Measurements from ENCODE around the gene RXRA. TPM values are rescaled to one million over a fixed set of nuclear protein-coding genes. Genes with fewer than 3 reads are reported as not detected.
A peak's percentile ranks its signal among the peaks of the same experiment; 100 is the strongest.

The RXRA gene
- total and polyA plus RNA-seq, 4 donors: 41.5 to 116 (median 74.1) TPM

DNA sequence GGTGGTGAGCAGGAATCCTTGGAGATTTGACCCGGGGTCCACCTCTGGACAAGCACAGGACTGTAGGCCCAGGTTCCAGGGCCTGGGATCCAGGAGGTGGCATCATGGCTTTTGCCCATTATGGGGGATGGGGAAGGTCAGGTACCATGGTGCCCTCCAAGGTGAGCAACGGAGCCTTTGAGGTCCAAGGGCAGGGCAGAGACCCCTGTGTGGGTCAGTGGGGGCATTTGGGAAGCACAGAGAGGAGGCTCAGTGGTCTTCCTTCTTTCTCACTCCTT, 117.7 kb downstream of the RXRA start:
- no peaks in the 10 kb centered on the region for H3K27me3 ChIP-seq (ENCODE audit: control insufficient read depth in 4 of 4, insufficient read depth in 4 of 4, low read length in 3 of 4)
- DNase-seq (ENCODE audit: low spot score): no peak
- H3K4me1 ChIP-seq (ENCODE audit: control insufficient read depth in 4 of 4, insufficient read depth in 4 of 4, low read length in 3 of 4): peaks cover 7 to 40% (median 26%) of the 10 kb centered on the region in 4 donors
- H3K36me3 ChIP-seq (ENCODE audit: control insufficient read depth in 4 of 4, insufficient read depth in 3 of 4, low read depth in 1 of 4, low read length in 3 of 4): no peaks in the 10 kb centered on the region
- 69% methylated on average over 2 of the region's 2 CpGs for WGBS
- H3K4me3 ChIP-seq (ENCODE audit: low read depth in 1 of 3, low read length in 3 of 3): no peak overlapping the region
- no peak overlapping the region for H3K9ac ChIP-seq (ENCODE audit: low read depth in 1 of 2, low read length in 2 of 2)
- H3K9me3 ChIP-seq (ENCODE audit: control insufficient read depth in 4 of 4, low read length in 3 of 4): peaks cover 0 to 6% (median 3%) of the 10 kb centered on the region in 4 donors
- H3K27ac ChIP-seq (ENCODE audit: low read depth in 1 of 2, low read length in 2 of 2): peak overlapping the region; percentile 38
- TF ChIP-seq HNF4A (conservative IDR thresholded peaks at IDR 0.05) (peak in 1 of 2 donors; percentile 32), SP1 (IDR thresholded peaks at IDR 0.05) (no peak), YY1 (IDR thresholded peaks at IDR 0.05) (no peak)

DNA sequence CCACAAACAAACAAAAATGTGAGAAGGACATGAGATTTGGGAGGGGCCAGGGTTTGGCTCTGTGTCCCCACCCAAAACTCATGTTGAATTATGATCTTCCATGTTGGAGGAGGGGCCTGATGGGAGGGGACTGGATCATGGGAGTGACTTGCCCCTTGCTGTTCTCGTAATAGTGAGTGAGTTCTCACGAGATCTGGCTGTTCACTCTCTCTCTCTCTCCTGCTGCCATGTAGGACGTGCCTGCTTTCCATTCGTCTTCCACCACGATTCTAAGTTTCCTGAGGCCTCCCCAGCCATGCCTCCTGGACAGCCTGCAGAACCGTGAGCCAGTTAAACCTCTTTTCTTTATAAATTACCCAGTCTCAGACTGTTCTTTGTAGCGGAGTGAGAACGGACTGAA, 118.7 kb downstream of the RXRA start:
- peaks cover 5 to 32% (median 19%) of the 10 kb centered on the region in 4 donors for H3K4me1 ChIP-seq (ENCODE audit: control insufficient read depth in 4 of 4, insufficient read depth in 4 of 4, low read length in 3 of 4)
- no peaks in the 10 kb centered on the region for H3K36me3 ChIP-seq (ENCODE audit: control insufficient read depth in 4 of 4, insufficient read depth in 3 of 4, low read depth in 1 of 4, low read length in 3 of 4)
- H3K27ac ChIP-seq (ENCODE audit: low read depth in 1 of 2, low read length in 2 of 2): no peak overlapping the region
- TF ChIP-seq EGR1 (IDR thresholded peaks at IDR 0.05; ENCODE audit: low read depth in 2 of 2) (no peak), YY1 (IDR thresholded peaks at IDR 0.05) (no peak), GABPA (IDR thresholded peaks at IDR 0.05 in 1 of 2, conservative IDR thresholded peaks at IDR 0.05 in 1 of 2) (no peak), FOXA2 (IDR thresholded peaks at IDR 0.05) (no peak), HNF4G (IDR thresholded peaks at IDR 0.05) (no peak), JUND (IDR thresholded peaks at IDR 0.05) (no peak), RAD21 (IDR thresholded peaks at IDR 0.05) (no peak), HNF4A (conservative IDR thresholded peaks at IDR 0.05) (no peak), RXRA (IDR thresholded peaks at IDR 0.05) (no peak), SP1 (IDR thresholded peaks at IDR 0.05) (no peak), TAF1 (conservative IDR thresholded peaks at IDR 0.05) (no peak), NR2F2 (IDR thresholded peaks at IDR 0.05) (no peak)
- TF ChIP-seq, protein P1, sequence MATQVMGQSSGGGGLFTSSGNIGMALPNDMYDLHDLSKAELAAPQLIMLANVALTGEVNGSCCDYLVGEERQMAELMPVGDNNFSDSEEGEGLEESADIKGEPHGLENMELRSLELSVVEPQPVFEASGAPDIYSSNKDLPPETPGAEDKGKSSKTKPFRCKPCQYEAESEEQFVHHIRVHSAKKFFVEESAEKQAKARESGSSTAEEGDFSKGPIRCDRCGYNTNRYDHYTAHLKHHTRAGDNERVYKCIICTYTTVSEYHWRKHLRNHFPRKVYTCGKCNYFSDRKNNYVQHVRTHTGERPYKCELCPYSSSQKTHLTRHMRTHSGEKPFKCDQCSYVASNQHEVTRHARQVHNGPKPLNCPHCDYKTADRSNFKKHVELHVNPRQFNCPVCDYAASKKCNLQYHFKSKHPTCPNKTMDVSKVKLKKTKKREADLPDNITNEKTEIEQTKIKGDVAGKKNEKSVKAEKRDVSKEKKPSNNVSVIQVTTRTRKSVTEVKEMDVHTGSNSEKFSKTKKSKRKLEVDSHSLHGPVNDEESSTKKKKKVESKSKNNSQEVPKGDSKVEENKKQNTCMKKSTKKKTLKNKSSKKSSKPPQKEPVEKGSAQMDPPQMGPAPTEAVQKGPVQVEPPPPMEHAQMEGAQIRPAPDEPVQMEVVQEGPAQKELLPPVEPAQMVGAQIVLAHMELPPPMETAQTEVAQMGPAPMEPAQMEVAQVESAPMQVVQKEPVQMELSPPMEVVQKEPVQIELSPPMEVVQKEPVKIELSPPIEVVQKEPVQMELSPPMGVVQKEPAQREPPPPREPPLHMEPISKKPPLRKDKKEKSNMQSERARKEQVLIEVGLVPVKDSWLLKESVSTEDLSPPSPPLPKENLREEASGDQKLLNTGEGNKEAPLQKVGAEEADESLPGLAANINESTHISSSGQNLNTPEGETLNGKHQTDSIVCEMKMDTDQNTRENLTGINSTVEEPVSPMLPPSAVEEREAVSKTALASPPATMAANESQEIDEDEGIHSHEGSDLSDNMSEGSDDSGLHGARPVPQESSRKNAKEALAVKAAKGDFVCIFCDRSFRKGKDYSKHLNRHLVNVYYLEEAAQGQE (IDR thresholded peaks at IDR 0.05): no peak
- TF ChIP-seq, protein P2, sequence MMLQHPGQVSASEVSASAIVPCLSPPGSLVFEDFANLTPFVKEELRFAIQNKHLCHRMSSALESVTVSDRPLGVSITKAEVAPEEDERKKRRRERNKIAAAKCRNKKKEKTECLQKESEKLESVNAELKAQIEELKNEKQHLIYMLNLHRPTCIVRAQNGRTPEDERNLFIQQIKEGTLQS (IDR thresholded peaks at IDR 0.05): no peak
- TF ChIP-seq, protein P3, sequence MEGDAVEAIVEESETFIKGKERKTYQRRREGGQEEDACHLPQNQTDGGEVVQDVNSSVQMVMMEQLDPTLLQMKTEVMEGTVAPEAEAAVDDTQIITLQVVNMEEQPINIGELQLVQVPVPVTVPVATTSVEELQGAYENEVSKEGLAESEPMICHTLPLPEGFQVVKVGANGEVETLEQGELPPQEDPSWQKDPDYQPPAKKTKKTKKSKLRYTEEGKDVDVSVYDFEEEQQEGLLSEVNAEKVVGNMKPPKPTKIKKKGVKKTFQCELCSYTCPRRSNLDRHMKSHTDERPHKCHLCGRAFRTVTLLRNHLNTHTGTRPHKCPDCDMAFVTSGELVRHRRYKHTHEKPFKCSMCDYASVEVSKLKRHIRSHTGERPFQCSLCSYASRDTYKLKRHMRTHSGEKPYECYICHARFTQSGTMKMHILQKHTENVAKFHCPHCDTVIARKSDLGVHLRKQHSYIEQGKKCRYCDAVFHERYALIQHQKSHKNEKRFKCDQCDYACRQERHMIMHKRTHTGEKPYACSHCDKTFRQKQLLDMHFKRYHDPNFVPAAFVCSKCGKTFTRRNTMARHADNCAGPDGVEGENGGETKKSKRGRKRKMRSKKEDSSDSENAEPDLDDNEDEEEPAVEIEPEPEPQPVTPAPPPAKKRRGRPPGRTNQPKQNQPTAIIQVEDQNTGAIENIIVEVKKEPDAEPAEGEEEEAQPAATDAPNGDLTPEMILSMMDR (IDR thresholded peaks at IDR 0.05; ENCODE audit: low read depth, low read length, missing input control): no peak
- TF ChIP-seq, protein P4, sequence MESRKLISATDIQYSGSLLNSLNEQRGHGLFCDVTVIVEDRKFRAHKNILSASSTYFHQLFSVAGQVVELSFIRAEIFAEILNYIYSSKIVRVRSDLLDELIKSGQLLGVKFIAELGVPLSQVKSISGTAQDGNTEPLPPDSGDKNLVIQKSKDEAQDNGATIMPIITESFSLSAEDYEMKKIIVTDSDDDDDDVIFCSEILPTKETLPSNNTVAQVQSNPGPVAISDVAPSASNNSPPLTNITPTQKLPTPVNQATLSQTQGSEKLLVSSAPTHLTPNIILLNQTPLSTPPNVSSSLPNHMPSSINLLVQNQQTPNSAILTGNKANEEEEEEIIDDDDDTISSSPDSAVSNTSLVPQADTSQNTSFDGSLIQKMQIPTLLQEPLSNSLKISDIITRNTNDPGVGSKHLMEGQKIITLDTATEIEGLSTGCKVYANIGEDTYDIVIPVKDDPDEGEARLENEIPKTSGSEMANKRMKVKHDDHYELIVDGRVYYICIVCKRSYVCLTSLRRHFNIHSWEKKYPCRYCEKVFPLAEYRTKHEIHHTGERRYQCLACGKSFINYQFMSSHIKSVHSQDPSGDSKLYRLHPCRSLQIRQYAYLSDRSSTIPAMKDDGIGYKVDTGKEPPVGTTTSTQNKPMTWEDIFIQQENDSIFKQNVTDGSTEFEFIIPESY (IDR thresholded peaks at IDR 0.05): no peak
- TF ChIP-seq, protein P5, sequence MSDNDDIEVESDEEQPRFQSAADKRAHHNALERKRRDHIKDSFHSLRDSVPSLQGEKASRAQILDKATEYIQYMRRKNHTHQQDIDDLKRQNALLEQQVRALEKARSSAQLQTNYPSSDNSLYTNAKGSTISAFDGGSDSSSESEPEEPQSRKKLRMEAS (IDR thresholded peaks at IDR 0.05): no peak
- no peak for DNase-seq (ENCODE audit: low spot score)
- H3K9me3 ChIP-seq (ENCODE audit: control insufficient read depth in 4 of 4, low read length in 3 of 4): peaks cover 0 to 8% (median 3%) of the 10 kb centered on the region in 4 donors
- no peak overlapping the region for H3K9ac ChIP-seq (ENCODE audit: low read depth in 1 of 2, low read length in 2 of 2)
- WGBS: 87% methylated on average over 8 of the region's 8 CpGs
- no peaks in the 10 kb centered on the region for H3K27me3 ChIP-seq (ENCODE audit: control insufficient read depth in 4 of 4, insufficient read depth in 4 of 4, low read length in 3 of 4)
- H3K4me3 ChIP-seq (ENCODE audit: low read depth in 1 of 3, low read length in 3 of 3): no peak overlapping the region
